HepG2 (cell line): ENCODE data around the gene CAP2. TPM values are rescaled to one million over a fixed set of nuclear protein-coding genes. Genes with fewer than 3 reads are reported as not detected.

Experiments used
- ATAC-seq: fragments of 200-7000 bp; cut with Tn5 transposase; 3 replicates; pipeline ENCODE4 v1.9.1; 2020; ENCODE audit warnings: mild to moderate bottlenecking, moderate library complexity
- BruUV-seq: library from RNA; stranded (reverse); fragments of 400-500 nt; replicated peaks from 2 replicates; lab custom pipeline; 2021; lab: Mats Ljungman, UMichigan
- CTCF ChIA-PET: fragments of 300-600 bp; formaldehyde crosslinking; extraction: SDS; loops from one replicate; lab custom pipeline; 2021; ENCODE audit warnings: low total read pairs, inconsistent platforms, low intra/inter-chr PET ratio; lab: Yijun Ruan, JAX
- POLR2A ChIA-PET: fragments of 350-600 bp; sonication (Branson Sonifier 250); formaldehyde crosslinking; loops from one replicate; lab custom pipeline; 2020; ENCODE audit warnings: antibody characterized with exemption, inconsistent platforms; lab: Yijun Ruan, JAX
- DNase-seq: peaks from one replicate; pipeline ENCODE4 v3.0.0-alpha.2; 2015; ENCODE audit warnings: low spot score
- FAIRE-seq: peaks from 3 replicates; lab custom pipeline; 2011; peaks lifted over from hg19 to GRCh38; lab: Jason Lieb, UNC
- H2AFZ ChIP-seq: one replicate; pipeline ENCODE4 v1.6.1; 2011; ENCODE audit warnings: low read length, inconsistent platforms
- H3K27ac ChIP-seq: fragments of 300-600 bp; 3 replicates; pipeline ENCODE4 v1.8.0; 2011; ENCODE audit warnings: mixed run types, mild to moderate bottlenecking, mixed read lengths, low read length, inconsistent platforms; ENCODE audit not compliant: insufficient read depth; ENCODE audit errors: extremely low read length
- H3K27me3 ChIP-seq, 2 experiments: fragments of 200-600 bp in 1 of 2; 2 replicates in 1 of 2; 3 replicates in 1 of 2; pipeline versions ENCODE4 v1.6.0 to v1.8.0; 2011; ENCODE audit warnings: low read length in 2 of 2, mild to moderate bottlenecking in 2 of 2, moderate library complexity in 2 of 2, inconsistent platforms in 1 of 2; ENCODE audit not compliant: insufficient read depth in 2 of 2, control insufficient read depth in 1 of 2
- H3K36me3 ChIP-seq, 2 experiments: fragments of 200-600 bp in 1 of 2; replicated peaks in 1 of 2; 2 replicates in 1 of 2; 3 replicates in 1 of 2; pipeline versions ENCODE4 v1.5.1 to v1.8.0; 2011; ENCODE audit warnings: low read length in 2 of 2, inconsistent platforms in 1 of 2; ENCODE audit not compliant: insufficient read depth in 2 of 2, control insufficient read depth in 1 of 2
- H3K4me1 ChIP-seq: 2 replicates; pipeline ENCODE4 v1.5.1; 2012; ENCODE audit warnings: low read length, inconsistent platforms; ENCODE audit not compliant: insufficient read depth
- H3K4me2 ChIP-seq: 2 replicates; pipeline ENCODE4 v1.6.0; 2011; ENCODE audit warnings: low read depth, low read length, inconsistent platforms
- H3K4me3 ChIP-seq, 3 experiments: fragments of 200-600 bp in 1 of 3; sonication (generic), shearing (Covaris generic) in 1 of 3; replicated peaks in 1 of 3; 2 replicates each; pipeline ENCODE4 v1.5.1; 2011 to 2016; ENCODE audit warnings: low read length in 3 of 3, inconsistent platforms in 2 of 3, low read depth in 2 of 3, mild to moderate bottlenecking in 2 of 3, control low read depth in 1 of 3, mixed read lengths in 1 of 3; ENCODE audit not compliant: insufficient read depth in 1 of 3
- H3K79me2 ChIP-seq: one replicate; pipeline ENCODE4 v1.6.1; 2011; ENCODE audit warnings: low read length, inconsistent platforms; ENCODE audit not compliant: insufficient read depth
- H3K9ac ChIP-seq: 2 replicates; pipeline ENCODE4 v1.6.0; 2011; ENCODE audit warnings: mild to moderate bottlenecking, low read depth, low read length, inconsistent platforms; ENCODE audit not compliant: insufficient read depth
- H3K9me3 ChIP-seq: 2 replicates; pipeline ENCODE4 v1.5.1; 2012; ENCODE audit warnings: mild to moderate bottlenecking, low read length
- H4K20me1 ChIP-seq: 2 replicates; pipeline ENCODE4 v1.6.0; 2011; ENCODE audit warnings: inconsistent platforms, mild to moderate bottlenecking, low read length, moderate library complexity; ENCODE audit not compliant: insufficient read depth
- ARID2 ChIP-seq: sonication (generic); formaldehyde crosslinking; IDR thresholded peaks from 2 replicates; pipeline ENCODE4 v1.8.1; 2022; ENCODE audit warnings: mild to moderate bottlenecking, missing genetic modification reagents, borderline replicate concordance
- EEA1 ChIP-seq: sonication (generic); formaldehyde crosslinking; IDR thresholded peaks from 2 replicates; pipeline ENCODE4 v1.5.1; 2020; ENCODE audit warnings: mild to moderate bottlenecking, missing genetic modification reagents, borderline replicate concordance
- HNRNPLL ChIP-seq: fragments of 200-400 bp; formaldehyde crosslinking; IDR thresholded peaks from 2 replicates; pipeline ENCODE4 v1.6.1; 2017; ENCODE audit warnings: mild to moderate bottlenecking, low read depth, low read length; ENCODE audit not compliant: poor library complexity, severe bottlenecking
- LCORL ChIP-seq, 2 experiments: fragments of 450-650 bp in 1 of 2; sonication (generic) in 1 of 2; formaldehyde crosslinking in 1 of 2; IDR thresholded peaks; 2 replicates each; pipeline versions ENCODE4 v1.5.0 to v1.6.1; 2017 to 2020; ENCODE audit warnings: antibody characterized with exemption in 1 of 2, missing genetic modification reagents in 1 of 2
- ZEB1 ChIP-seq: IDR thresholded peaks from 2 replicates; pipeline ENCODE4 v1.6.1; 2012; ENCODE audit warnings: mild to moderate bottlenecking, low read depth, inconsistent platforms; ENCODE audit not compliant: insufficient replicate concordance
- ZNF17 ChIP-seq: sonication (generic); formaldehyde crosslinking; IDR thresholded peaks from 2 replicates; pipeline ENCODE4 v1.5.0; 2020; ENCODE audit warnings: mild to moderate bottlenecking, missing genetic modification reagents
- ZNF205 ChIP-seq: IDR thresholded peaks from 2 replicates; pipeline ENCODE4 v1.6.1; 2018; ENCODE audit warnings: missing biosample characterization, missing genetic modification reagents
- ZNF274 ChIP-seq: sonication (generic); formaldehyde crosslinking; IDR thresholded peaks from 2 replicates; pipeline ENCODE4 v1.5.1; 2020; ENCODE audit warnings: mild to moderate bottlenecking, missing genetic modification reagents
- ZNF644 ChIP-seq: IDR thresholded peaks from 2 replicates; pipeline ENCODE4 v1.6.1; 2016; ENCODE audit warnings: low read depth
- WGBS: methylation state at CpG from one replicate; pipeline ENCODE4 v1.1.6; 2017; ENCODE audit warnings: low lambda C conversion rate; 5-methylcytosine and 5-hydroxymethylcytosine counted together
- in situ Hi-C: cut with HindIII; loops from 2 replicates; pipeline ENCODE4 v1.10.0; 2017; ENCODE audit warnings: low pct_unique_long_range_greater_than_20kb; ENCODE audit not compliant: extremely low pct_ligation_motif_present
- intact Hi-C: fragments of 100-400 bp; cut with micrococcal nuclease; formaldehyde crosslinking; loops from one replicate; pipeline ENCODE4 v1.10.0; 2022; ENCODE audit not compliant: unreplicated experiment
- polyA plus RNA-seq, 8 experiments: library from polyadenylated mRNA; depleted of rRNA in 3 of 8; stranded (reverse) in 7 of 8; unstranded in 1 of 8; fragments of >200 nt; fragmentation: Illumina TruSeq in 4 of 8; extraction: Trizol in 4 of 8; gene quantifications; 2 replicates each; pipeline versions ENCODE4 v1.2.1 to v1.2.3, GENCODE V29; 2011 to 2016; ENCODE audit warnings: low read depth in 4 of 8, missing spikeins in 1 of 8, mixed read lengths in 1 of 8; ENCODE audit not compliant: insufficient read depth in 1 of 8
- total RNA-seq, 5 experiments: library from RNA; depleted of rRNA; stranded (reverse); fragments of >200 nt; fragmentation: Illumina TruSeq; extraction: Trizol; gene quantifications; 2 replicates each; pipeline ENCODE4 v1.2.3, GENCODE V29; 2016; ENCODE audit warnings: low read depth in 1 of 5
- TF ChIP-seq, protein P1 (sequence below): sonication (generic); formaldehyde crosslinking; IDR thresholded peaks from 2 replicates; pipeline ENCODE4 v1.4.0; 2020; ENCODE audit warnings: mild to moderate bottlenecking, missing genetic modification reagents
- TF ChIP-seq, protein P2 (sequence below): sonication (generic); formaldehyde crosslinking; IDR thresholded peaks from 2 replicates; pipeline ENCODE4 v1.4.0; 2020; ENCODE audit warnings: mild to moderate bottlenecking, missing genetic modification reagents
- TF ChIP-seq, protein P3 (sequence below): fragments of 450-650 bp; IDR thresholded peaks from 2 replicates; pipeline ENCODE4 v1.6.1; 2017; ENCODE audit warnings: mild to moderate bottlenecking

CAP2 gene
- total and polyA plus RNA-seq, 2 of the 13 experiments (the other 11 are each of a cell fraction or from before 2014, with no cell fraction given) = 7.9 to 53.1 TPM

DNA sequence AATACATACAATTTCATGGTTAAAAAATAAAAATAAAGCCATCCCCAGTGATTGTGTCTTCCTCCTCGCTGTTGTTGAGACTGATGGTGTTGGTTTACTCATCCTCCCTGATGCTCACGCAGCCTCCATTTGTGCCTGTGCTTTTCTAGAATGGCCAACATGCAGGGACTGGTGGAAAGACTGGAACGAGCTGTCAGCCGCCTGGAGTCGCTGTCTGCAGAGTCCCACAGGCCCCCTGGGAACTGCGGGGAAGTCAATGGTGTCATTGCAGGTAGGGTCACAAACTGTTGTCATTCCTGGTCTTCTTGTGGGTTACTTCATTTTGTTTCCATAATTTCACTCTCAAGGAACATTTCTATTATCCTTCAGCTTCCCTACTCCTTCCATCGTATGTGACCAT lies 28.0 kb downstream of the CAP2 start (continued):
- no peak for TF ChIP-seq ARID2 (CRISPR knock-in tag)
- TF ChIP-seq LCORL (IDR thresholded peaks at IDR 0.05) = no peak
- no peak for TF ChIP-seq LCORL (CRISPR knock-in tag; IDR thresholded peaks at IDR 0.05)
- TF ChIP-seq, protein P1, sequence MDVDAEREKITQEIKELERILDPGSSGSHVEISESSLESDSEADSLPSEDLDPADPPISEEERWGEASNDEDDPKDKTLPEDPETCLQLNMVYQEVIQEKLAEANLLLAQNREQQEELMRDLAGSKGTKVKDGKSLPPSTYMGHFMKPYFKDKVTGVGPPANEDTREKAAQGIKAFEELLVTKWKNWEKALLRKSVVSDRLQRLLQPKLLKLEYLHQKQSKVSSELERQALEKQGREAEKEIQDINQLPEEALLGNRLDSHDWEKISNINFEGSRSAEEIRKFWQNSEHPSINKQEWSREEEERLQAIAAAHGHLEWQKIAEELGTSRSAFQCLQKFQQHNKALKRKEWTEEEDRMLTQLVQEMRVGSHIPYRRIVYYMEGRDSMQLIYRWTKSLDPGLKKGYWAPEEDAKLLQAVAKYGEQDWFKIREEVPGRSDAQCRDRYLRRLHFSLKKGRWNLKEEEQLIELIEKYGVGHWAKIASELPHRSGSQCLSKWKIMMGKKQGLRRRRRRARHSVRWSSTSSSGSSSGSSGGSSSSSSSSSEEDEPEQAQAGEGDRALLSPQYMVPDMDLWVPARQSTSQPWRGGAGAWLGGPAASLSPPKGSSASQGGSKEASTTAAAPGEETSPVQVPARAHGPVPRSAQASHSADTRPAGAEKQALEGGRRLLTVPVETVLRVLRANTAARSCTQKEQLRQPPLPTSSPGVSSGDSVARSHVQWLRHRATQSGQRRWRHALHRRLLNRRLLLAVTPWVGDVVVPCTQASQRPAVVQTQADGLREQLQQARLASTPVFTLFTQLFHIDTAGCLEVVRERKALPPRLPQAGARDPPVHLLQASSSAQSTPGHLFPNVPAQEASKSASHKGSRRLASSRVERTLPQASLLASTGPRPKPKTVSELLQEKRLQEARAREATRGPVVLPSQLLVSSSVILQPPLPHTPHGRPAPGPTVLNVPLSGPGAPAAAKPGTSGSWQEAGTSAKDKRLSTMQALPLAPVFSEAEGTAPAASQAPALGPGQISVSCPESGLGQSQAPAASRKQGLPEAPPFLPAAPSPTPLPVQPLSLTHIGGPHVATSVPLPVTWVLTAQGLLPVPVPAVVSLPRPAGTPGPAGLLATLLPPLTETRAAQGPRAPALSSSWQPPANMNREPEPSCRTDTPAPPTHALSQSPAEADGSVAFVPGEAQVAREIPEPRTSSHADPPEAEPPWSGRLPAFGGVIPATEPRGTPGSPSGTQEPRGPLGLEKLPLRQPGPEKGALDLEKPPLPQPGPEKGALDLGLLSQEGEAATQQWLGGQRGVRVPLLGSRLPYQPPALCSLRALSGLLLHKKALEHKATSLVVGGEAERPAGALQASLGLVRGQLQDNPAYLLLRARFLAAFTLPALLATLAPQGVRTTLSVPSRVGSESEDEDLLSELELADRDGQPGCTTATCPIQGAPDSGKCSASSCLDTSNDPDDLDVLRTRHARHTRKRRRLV = no peak
- no peak for TF ChIP-seq ZNF644 (CRISPR knock-in tag)
- no peak for TF ChIP-seq ZNF274 (CRISPR knock-in tag)

DNA sequence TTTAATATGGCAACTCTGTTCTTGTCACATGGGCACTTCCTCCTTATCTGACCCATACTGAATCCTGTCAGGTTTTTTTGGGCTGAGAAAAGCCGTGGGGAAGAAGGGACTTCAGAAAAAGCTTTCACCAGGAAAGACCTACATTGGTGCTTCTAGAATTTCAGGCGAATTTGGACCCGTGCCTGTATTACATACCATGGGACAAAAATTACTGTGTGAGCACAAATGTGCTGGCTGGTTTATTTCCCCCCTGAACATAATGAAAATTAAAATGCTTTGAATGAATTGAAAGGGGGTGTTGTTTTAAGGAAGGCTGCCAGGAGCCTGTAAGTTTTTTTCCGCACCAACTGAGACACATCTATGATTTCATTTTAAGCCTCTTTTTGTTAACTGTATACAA lies 29.6 kb downstream of the CAP2 start:
- ChIA-PET CTCF (no interaction called here), POLR2A (no interaction called here)
- no peaks in the 10 kb centered on the region for H3K79me2 ChIP-seq
- H3K27me3 ChIP-seq = no peaks in the 10 kb centered on the region
- H3K27ac ChIP-seq = no peak overlapping the region
- intact Hi-C loops (no loop called here), in situ Hi-C loops (no loop called here)
- FAIRE-seq (no peak), DNase-seq (no peak), ATAC-seq (no peak)
- no peak overlapping the region for H2AFZ ChIP-seq
- no peak overlapping the region for H3K4me2 ChIP-seq
- H3K36me3 ChIP-seq = peaks cover 2 to 12% of the 10 kb centered on the region in 2 experiments; a peak in 3 of 5 replicates
- BruUV-seq = no TSS peak
- no peak overlapping the region for H3K4me3 ChIP-seq
- H3K9me3 ChIP-seq = no peaks in the 10 kb centered on the region
- H3K9ac ChIP-seq = no peak overlapping the region
- H4K20me1 ChIP-seq = no peaks in the 10 kb centered on the region
- 94% methylated on average over 4 of the region's 4 CpGs for WGBS
- no peaks in the 10 kb centered on the region for H3K4me1 ChIP-seq
- TF ChIP-seq ZNF17 (CRISPR knock-in tag) (no peak), EEA1 (CRISPR knock-in tag) (no peak), ZNF205 (no peak), ZEB1 (no peak), HNRNPLL (no peak)
- TF ChIP-seq, protein P2, sequence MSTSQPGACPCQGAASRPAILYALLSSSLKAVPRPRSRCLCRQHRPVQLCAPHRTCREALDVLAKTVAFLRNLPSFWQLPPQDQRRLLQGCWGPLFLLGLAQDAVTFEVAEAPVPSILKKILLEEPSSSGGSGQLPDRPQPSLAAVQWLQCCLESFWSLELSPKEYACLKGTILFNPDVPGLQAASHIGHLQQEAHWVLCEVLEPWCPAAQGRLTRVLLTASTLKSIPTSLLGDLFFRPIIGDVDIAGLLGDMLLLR (CRISPR knock-in tag) = no peak
- TF ChIP-seq, protein P3, sequence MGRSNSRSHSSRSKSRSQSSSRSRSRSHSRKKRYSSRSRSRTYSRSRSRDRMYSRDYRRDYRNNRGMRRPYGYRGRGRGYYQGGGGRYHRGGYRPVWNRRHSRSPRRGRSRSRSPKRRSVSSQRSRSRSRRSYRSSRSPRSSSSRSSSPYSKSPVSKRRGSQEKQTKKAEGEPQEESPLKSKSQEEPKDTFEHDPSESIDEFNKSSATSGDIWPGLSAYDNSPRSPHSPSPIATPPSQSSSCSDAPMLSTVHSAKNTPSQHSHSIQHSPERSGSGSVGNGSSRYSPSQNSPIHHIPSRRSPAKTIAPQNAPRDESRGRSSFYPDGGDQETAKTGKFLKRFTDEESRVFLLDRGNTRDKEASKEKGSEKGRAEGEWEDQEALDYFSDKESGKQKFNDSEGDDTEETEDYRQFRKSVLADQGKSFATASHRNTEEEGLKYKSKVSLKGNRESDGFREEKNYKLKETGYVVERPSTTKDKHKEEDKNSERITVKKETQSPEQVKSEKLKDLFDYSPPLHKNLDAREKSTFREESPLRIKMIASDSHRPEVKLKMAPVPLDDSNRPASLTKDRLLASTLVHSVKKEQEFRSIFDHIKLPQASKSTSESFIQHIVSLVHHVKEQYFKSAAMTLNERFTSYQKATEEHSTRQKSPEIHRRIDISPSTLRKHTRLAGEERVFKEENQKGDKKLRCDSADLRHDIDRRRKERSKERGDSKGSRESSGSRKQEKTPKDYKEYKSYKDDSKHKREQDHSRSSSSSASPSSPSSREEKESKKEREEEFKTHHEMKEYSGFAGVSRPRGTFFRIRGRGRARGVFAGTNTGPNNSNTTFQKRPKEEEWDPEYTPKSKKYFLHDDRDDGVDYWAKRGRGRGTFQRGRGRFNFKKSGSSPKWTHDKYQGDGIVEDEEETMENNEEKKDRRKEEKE = no peak
